IMR-90 (cell line): ENCODE data around the gene NRP2. TPM values are rescaled to one million over a fixed set of nuclear protein-coding genes. Genes with fewer than 3 reads are reported as not detected.

Experiments
- ATAC-seq: fragments of 200-7000 bp; cut with Tn5 transposase; 2 replicates; pipeline ENCODE4 v1.9.1; 2020; ENCODE audit warnings: low read depth, mild to moderate bottlenecking, moderate library complexity
- BruUV-seq: library from RNA; stranded (reverse); fragments of 400-500 nt; replicated peaks from 2 replicates; lab custom pipeline; 2021; lab: Mats Ljungman, UMichigan
- CTCF ChIA-PET: fragments of 300-600 bp; formaldehyde crosslinking; extraction: SDS; loops from one replicate; lab custom pipeline; 2021; ENCODE audit warnings: antibody characterized with exemption; lab: Yijun Ruan, JAX
- POLR2A ChIA-PET: fragments of 300-600 bp; sonication (Branson Sonifier 250); formaldehyde crosslinking; loops from one replicate; lab custom pipeline; 2022; ENCODE audit warnings: antibody characterized with exemption; ENCODE audit not compliant: unreplicated experiment; lab: Charles Lee
- DNase-seq: peaks from one replicate; pipeline ENCODE4 v3.0.0; 2013
- H2AFZ ChIP-seq: replicated peaks from 2 replicates; pipeline ENCODE3; 2013; ENCODE audit warnings: low read length, mild to moderate bottlenecking; ENCODE audit not compliant: poor library complexity
- H2AK5ac ChIP-seq: 2 replicates; pipeline ENCODE4 v1.6.1; 2013; ENCODE audit warnings: low read depth, low read length, inconsistent platforms
- H2AK9ac ChIP-seq: replicated peaks from 2 replicates; pipeline ENCODE3; 2013; ENCODE audit warnings: mild to moderate bottlenecking, low read depth, low read length, moderate library complexity; ENCODE audit not compliant: poor library complexity
- H2BK120ac ChIP-seq: 2 replicates; pipeline ENCODE4 v1.6.1; 2013; ENCODE audit warnings: low read depth, low read length, inconsistent platforms
- H2BK15ac ChIP-seq: 3 replicates; pipeline ENCODE4 v1.6.1; 2013; ENCODE audit warnings: low read depth, low read length, inconsistent platforms
- H2BK20ac ChIP-seq: 2 replicates; pipeline ENCODE4 v1.6.1; 2013; ENCODE audit warnings: low read depth, mild to moderate bottlenecking, inconsistent platforms, low read length, moderate library complexity
- H2BK5ac ChIP-seq: 2 replicates; pipeline ENCODE4 v1.6.1; 2013; ENCODE audit warnings: mild to moderate bottlenecking, low read depth, low read length, inconsistent platforms; ENCODE audit not compliant: poor library complexity, severe bottlenecking
- H3K14ac ChIP-seq: replicated peaks from 2 replicates; pipeline ENCODE4 v1.6.1; 2013; ENCODE audit warnings: low read depth, low read length, inconsistent platforms
- H3K18ac ChIP-seq: 2 replicates; pipeline ENCODE4 v1.6.1; 2013; ENCODE audit warnings: low read depth, low read length, control low read depth
- H3K23ac ChIP-seq: 2 replicates; pipeline ENCODE4 v1.6.1; 2013; ENCODE audit warnings: low read depth, low read length, inconsistent platforms
- H3K27ac ChIP-seq: 2 replicates; pipeline ENCODE4 v1.5.1; 2013; ENCODE audit warnings: mild to moderate bottlenecking, control low read depth, low read length; ENCODE audit not compliant: insufficient read depth
- H3K27me3 ChIP-seq: 2 replicates; pipeline ENCODE4 v1.6.1; 2013; ENCODE audit warnings: low read length; ENCODE audit not compliant: control insufficient read depth, insufficient read depth
- H3K36me3 ChIP-seq: 2 replicates; pipeline ENCODE4 v1.6.1; 2013; ENCODE audit warnings: low read length, mixed read lengths; ENCODE audit not compliant: control insufficient read depth, insufficient read depth
- H3K4ac ChIP-seq: 2 replicates; pipeline ENCODE4 v1.6.1; 2013; ENCODE audit warnings: low read depth, low read length, inconsistent platforms
- H3K4me1 ChIP-seq: 2 replicates; pipeline ENCODE4 v1.6.1; 2013; ENCODE audit warnings: low read length, mixed read lengths; ENCODE audit not compliant: control insufficient read depth, insufficient read depth
- H3K4me2 ChIP-seq: 2 replicates; pipeline ENCODE4 v1.6.1; 2013; ENCODE audit warnings: low read depth, mild to moderate bottlenecking, control low read depth, low read length, moderate library complexity
- H3K4me3 ChIP-seq: 2 replicates; pipeline ENCODE4 v1.5.1; 2013; ENCODE audit warnings: low read depth, mild to moderate bottlenecking, control low read depth, low read length, moderate library complexity; ENCODE audit not compliant: insufficient read depth
- H3K56ac ChIP-seq: 2 replicates; pipeline ENCODE4 v1.6.1; 2013; ENCODE audit warnings: low read length, inconsistent platforms; ENCODE audit not compliant: insufficient read depth; ENCODE audit errors: extremely low read depth
- H3K79me1 ChIP-seq, 2 experiments: 2 replicates each; pipeline ENCODE4 v1.6.1; 2013; ENCODE audit warnings: low read length in 2 of 2, inconsistent platforms in 1 of 2, low read depth in 1 of 2
- H3K9ac ChIP-seq: 2 replicates; pipeline ENCODE4 v1.6.1; 2013; ENCODE audit warnings: low read depth, low read length, control low read depth
- H3K9me1 ChIP-seq: 2 replicates; pipeline ENCODE4 v1.6.1; 2013; ENCODE audit warnings: low read length, inconsistent platforms; ENCODE audit not compliant: insufficient read depth
- H3K9me3 ChIP-seq: 2 replicates; pipeline ENCODE4 v1.6.1; 2013; ENCODE audit warnings: low read length; ENCODE audit not compliant: control insufficient read depth, insufficient read depth
- H4K20me1 ChIP-seq: 2 replicates; pipeline ENCODE4 v1.6.1; 2013; ENCODE audit warnings: low read length, inconsistent platforms; ENCODE audit not compliant: insufficient read depth
- H4K5ac ChIP-seq: 2 replicates; pipeline ENCODE4 v1.6.1; 2013; ENCODE audit warnings: mild to moderate bottlenecking, low read depth, low read length, control low read depth
- H4K8ac ChIP-seq, 2 experiments: 2 replicates each; pipeline ENCODE4 v1.6.1; 2013; ENCODE audit warnings: low read depth in 2 of 2, low read length in 2 of 2, control low read depth in 1 of 2, inconsistent platforms in 1 of 2
- H4K91ac ChIP-seq: 2 replicates; pipeline ENCODE4 v1.6.1; 2013; ENCODE audit warnings: low read depth, low read length, inconsistent platforms; ENCODE audit not compliant: insufficient read depth
- CHD1 ChIP-seq: IDR thresholded peaks from 2 replicates; pipeline ENCODE4 v1.6.1; 2012; ENCODE audit warnings: low read depth, low read length, improper control_type of control experiment
- FOS ChIP-seq: fragments of 150-350 bp; IDR thresholded peaks from 2 replicates; pipeline ENCODE4 v1.6.1; 2016; ENCODE audit warnings: low read depth, low read length
- WGBS, 2 experiments: methylation state at CpG; one replicate each; pipeline versions ENCODE4 v1.1.5 to v1.1.7; 2013; ENCODE audit warnings: missing lambda C conversion rate in 2 of 2; ENCODE audit not compliant: insufficient read length in 1 of 2; ENCODE audit errors: extremely low coverage in 2 of 2; 5-methylcytosine and 5-hydroxymethylcytosine counted together
- dilution Hi-C: fragments of 300-500 bp; cut with HindIII; formaldehyde crosslinking; loops from one replicate; pipeline ENCODE4 v1.14.3; 2018; ENCODE audit warnings: low sequenced_read_pairs; ENCODE audit not compliant: unreplicated experiment
- in situ Hi-C: fragments of 300-500 bp; cut with MboI; formaldehyde crosslinking; loops from 3 replicates; pipeline ENCODE4 v1.14.3; 2019; ENCODE audit warnings: low sequenced_read_pairs, inconsistent platforms, mixed read lengths
- intact Hi-C: fragments of 100-400 bp; cut with micrococcal nuclease; formaldehyde crosslinking; loops from 2 replicates; pipeline ENCODE4 v1.10.0; 2022
- polyA plus RNA-seq, 3 experiments: library from polyadenylated mRNA; depleted of rRNA; stranded (reverse); fragments of >200 nt; gene quantifications; 2 replicates each; pipeline ENCODE4 v1.2.3, GENCODE V29; 2012; ENCODE audit warnings: low replicate concordance in 1 of 3
- total RNA-seq: library from RNA; depleted of rRNA; stranded (reverse); fragments of >200 nt; gene quantifications from 2 replicates; pipeline ENCODE4 v1.2.3, GENCODE V29; 2012

NRP2 gene
- total and polyA plus RNA-seq, 2 of the 4 experiments (the other 2 are of a cell fraction), result 46.4 to 51.3 TPM

- Histone ChIP-seq H3K9me1 (peaks cover 37% of the 10 kb centered on the region), H3K56ac (no peak overlapping the region), H3K79me1 (peaks cover 4 to 23% of the 10 kb centered on the region in 2 experiments; a peak in 3 of 4 replicates), H2BK20ac (peak overlapping the region; percentile 47), H3K4me2 (peak overlapping the region; percentile 70), H3K18ac (peak overlapping the region; percentile 85), H3K4me3 (no peak overlapping the region), H2AK5ac (peak overlapping the region; percentile 62), H3K27me3 (no peaks in the 10 kb centered on the region), H4K91ac (peak overlapping the region; percentile 84), H2AK9ac (peak overlapping the region; percentile 75), H3K4me1 (peaks cover 41% of the 10 kb centered on the region), H2BK120ac (peak overlapping the region; percentile 69), H2BK15ac (peak overlapping the region; percentile 78; the same call in 2 of the 3 replicates), H3K9ac (peak overlapping the region; percentile 20; the same call in 1 of the 2 replicates), H2AFZ (peak overlapping the region; percentile 70), H3K36me3 (peaks cover 44% of the 10 kb centered on the region), H4K8ac (peak overlapping the region; percentile 20 to 63; a peak in 3 of 4 replicates), H3K14ac (peak overlapping the region; percentile 79), H3K4ac (peak overlapping the region; percentile 89), H4K5ac (peak overlapping the region; percentile 72), H2BK5ac (peak overlapping the region; percentile 88), H4K20me1 (peaks cover 3% of the 10 kb centered on the region; the same call in 1 of the 2 replicates), H3K27ac (peak overlapping the region; percentile 91), H3K9me3 (no peaks in the 10 kb centered on the region), H3K23ac (peak overlapping the region; percentile 81)
- intact Hi-C loops (loop anchor here (1.0 kb wide), 1 partner anchor 45 kb away; no protein-coding TSS in a partner anchor), in situ Hi-C loops (loop anchor here (5.0 kb wide), 1 partner anchor 44 kb away; no protein-coding TSS in a partner anchor), dilution Hi-C loops (no loop called here)
- CTCF ChIA-PET, result interaction anchor here (0.7 to 1.9 kb wide), 4 partner anchors 9 to 27 kb away, joined by 4 to 5 read pairs (median 4); no protein-coding TSS in a partner anchor
- POLR2A ChIA-PET, result no interaction called here
- DNase-seq, result peak; percentile 78
- no peak for TF ChIP-seq FOS
- 0 out of 2 replicates have a peak, but pooled peaks have one; percentile 77 for TF ChIP-seq CHD1
- WGBS, 2 experiments, result 20% methylated on average over 2 of the region's 9 CpGs; no CpG with 5 or more reads in 1 of the 2 experiments
- no TSS peak for BruUV-seq
- peak; percentile 24 for ATAC-seq
Measured at GRCh38 chr2:205730701-205731582, 48.6 kb downstream of the NRP2 start.
